Omental fat pad (tissue), 4 donors: Measurements from ENCODE around the gene CDRT4. TPM values are rescaled to one million over a fixed set of nuclear protein-coding genes. Genes with fewer than 3 reads are reported as not detected.
A peak's percentile ranks its signal among the peaks of the same experiment; 100 is the strongest.

Experiments used
- ATAC-seq: fragments of 150-250 bp; one replicate; pipeline ENCODE4 v1.9.1; 2016; ENCODE audit warnings: mild to moderate bottlenecking, moderate library complexity; ENCODE audit not compliant: low FRiP score
- DNase-seq: peaks from one replicate; pipeline ENCODE4 v3.0.0-alpha.2; 2019; ENCODE audit warnings: low spot score
- total RNA-seq, 4 donors: library from RNA; depleted of rRNA; stranded (reverse); fragments of >200 nt; gene quantifications; one replicate each; pipeline ENCODE4 v1.1.0, GENCODE V29; 2016
- TF ChIP-seq, protein P1 (sequence below), 3 donors: fragments of 450-650 bp; IDR thresholded peaks; one replicate each; pipeline ENCODE4 v1.5.1; 2016 to 2017; ENCODE audit warnings: antibody characterized with exemption in 3 of 3, mild to moderate bottlenecking in 3 of 3, moderate library complexity in 2 of 3

CDRT4 gene
- total RNA-seq, 4 donors from 2014 or later: 1.3 to 7.9 (median 2.6) TPM

DNA sequence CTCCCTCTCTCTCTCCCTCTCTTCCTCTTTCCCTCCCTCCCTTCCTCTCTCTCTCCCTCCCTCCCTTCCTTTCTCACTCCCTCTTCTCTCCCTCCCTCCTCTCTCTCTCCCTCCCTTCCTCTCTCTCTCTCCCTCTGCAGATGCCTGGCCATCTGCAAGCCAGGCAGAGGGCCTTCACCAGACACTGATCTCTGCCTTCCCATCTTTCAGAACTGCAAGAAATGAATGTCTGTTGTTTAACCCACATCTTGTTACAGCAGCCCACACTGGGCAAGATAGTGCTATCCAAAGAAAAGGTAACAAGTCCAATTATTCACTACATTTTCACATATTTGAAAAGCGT, 26.2 kb upstream of the CDRT4 start:
- TF ChIP-seq, protein P1, sequence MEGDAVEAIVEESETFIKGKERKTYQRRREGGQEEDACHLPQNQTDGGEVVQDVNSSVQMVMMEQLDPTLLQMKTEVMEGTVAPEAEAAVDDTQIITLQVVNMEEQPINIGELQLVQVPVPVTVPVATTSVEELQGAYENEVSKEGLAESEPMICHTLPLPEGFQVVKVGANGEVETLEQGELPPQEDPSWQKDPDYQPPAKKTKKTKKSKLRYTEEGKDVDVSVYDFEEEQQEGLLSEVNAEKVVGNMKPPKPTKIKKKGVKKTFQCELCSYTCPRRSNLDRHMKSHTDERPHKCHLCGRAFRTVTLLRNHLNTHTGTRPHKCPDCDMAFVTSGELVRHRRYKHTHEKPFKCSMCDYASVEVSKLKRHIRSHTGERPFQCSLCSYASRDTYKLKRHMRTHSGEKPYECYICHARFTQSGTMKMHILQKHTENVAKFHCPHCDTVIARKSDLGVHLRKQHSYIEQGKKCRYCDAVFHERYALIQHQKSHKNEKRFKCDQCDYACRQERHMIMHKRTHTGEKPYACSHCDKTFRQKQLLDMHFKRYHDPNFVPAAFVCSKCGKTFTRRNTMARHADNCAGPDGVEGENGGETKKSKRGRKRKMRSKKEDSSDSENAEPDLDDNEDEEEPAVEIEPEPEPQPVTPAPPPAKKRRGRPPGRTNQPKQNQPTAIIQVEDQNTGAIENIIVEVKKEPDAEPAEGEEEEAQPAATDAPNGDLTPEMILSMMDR (IDR thresholded peaks at IDR 0.05): no peak
- DNase-seq (no peak), ATAC-seq (no peak)

DNA sequence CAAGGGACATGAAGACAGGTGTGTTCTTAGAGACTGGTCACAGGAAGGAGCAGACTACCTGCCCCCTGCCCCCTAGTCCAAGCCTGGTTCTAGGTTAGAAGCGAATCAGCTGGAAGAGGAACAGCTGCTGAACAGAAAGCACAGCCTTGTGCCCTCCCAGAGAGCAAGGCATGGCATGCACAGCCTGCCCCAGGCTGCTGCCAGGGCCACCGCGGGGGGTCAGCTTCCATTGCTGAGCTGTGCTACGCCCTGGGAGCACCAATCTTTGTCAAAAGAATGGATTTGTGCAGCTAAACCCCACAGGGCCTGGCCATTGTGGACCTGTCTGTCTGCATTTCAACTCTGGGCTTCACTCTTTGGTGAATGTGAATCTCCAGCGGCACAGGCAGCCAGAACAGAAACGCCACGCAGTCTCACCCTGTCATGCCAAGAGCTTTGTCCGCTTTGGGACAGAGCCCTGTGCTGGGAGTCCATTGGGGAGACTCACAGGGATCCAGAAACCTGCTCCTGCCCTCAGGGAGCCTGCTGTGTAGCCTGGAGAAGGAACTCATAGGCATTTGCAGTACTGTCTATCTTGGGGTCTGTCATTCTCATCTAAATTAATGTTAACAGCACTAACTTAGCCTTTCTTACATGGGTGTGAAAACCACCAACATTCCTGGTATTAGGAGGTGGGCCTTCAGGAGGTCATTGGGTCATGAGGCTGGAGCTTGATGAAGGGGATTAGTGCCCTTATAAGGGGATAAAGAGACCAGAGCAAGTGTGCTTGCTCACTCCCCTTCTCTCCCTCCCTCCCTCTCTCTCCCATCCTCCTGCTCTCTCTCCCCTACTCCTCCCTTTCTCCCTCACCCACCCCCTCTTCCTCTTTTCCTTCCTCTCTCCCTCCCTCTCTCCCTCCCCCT, 25.6 kb upstream of the CDRT4 start:
- no peak for DNase-seq
- TF ChIP-seq, protein P1 (IDR thresholded peaks at IDR 0.05): no peak
- no peak for ATAC-seq

DNA sequence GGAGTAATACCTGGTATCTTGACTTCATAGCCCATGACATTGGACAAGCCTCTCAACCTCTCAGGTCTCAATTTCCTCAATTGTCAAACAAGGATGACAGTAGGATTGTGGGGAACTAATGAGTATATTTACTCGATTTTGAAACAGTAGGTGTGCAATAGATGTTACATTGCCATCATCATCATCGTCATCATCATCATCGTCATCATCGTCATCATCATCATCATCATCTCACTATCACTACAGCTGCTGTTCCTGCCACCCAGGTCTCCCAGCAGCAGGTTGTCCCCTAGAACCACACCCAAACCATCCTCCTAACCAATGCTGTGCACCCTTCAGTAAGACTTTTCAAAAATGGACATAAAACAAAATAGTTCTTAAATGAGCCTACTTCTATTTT, 24.8 kb upstream of the CDRT4 start:
- ATAC-seq: no peak
- no peak for DNase-seq
- TF ChIP-seq, protein P1 (IDR thresholded peaks at IDR 0.05): no peak

DNA sequence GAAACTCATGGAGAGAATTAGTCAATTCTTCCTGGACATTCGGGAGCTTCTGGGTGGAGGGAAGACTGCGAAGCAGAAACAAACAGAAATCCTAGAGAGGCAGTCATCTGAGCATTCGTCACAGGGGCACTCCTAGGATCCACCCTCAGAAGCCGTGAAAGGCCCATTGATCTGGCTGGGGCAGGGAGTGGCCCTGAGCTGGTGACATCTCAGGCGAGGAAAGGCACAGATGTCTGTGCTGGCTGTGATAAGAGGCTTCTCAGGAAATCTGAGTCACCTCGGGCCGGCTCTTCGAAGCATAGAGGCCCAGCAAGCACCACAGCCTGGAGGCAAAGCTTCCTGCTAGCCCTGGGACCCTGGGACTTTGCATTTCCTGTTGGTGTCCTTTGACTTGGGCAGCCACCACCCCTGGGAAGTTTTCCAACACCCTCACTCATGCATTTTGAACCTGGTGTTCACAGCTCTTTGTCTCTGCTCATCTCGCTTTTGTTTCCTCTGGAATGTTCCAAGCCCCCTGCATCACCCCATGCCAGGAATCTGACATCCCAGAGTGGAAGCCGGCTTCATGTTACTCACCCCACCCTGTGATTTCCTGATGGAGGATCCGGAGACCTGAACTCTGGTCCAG, 23.3 kb upstream of the CDRT4 start:
- TF ChIP-seq, protein P1 (IDR thresholded peaks at IDR 0.05): no peak
- DNase-seq (no peak), ATAC-seq (peak; percentile 83)

DNA sequence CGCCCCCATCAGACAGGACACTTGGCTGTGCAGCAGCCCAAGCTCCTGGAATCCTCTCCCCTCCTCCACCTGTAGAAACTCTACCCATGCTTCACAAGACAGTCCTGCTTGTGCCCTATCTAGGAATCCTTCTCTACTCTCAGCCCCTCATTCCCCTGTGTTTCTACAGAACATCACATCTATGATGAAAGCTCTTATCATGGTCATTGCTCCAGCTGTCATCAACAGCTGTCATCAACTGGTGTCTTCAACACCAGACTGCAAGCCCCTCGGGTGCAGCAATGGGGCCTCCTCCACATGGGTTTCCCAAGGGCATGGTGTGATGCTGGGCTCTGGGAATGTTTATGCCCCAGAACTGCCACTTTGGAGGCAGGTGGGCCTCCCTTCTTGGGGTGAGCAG, 21.1 kb upstream of the CDRT4 start:
- no peak for DNase-seq
- TF ChIP-seq, protein P1 (IDR thresholded peaks at IDR 0.05): no peak

DNA sequence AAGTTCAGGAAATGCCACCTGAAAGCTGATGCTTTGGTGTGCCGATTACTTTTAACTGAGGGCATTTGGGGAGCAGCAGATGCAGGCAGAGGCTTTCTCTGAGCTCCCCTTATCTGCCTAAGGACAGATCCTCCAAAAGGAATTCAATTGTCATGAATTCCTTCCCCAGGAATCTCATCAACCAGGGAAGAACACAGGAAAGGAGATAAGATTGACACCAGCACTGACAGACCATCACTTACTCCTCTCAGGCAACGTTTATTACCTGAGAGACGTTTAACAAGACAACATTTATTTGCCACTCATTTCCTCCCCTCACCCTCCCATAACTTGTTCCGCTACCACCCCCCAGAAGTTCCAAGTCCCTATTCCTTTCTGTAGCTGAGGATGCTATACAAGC, 17.6 kb upstream of the CDRT4 start:
- ATAC-seq (no peak), DNase-seq (no peak)
- TF ChIP-seq, protein P1 (IDR thresholded peaks at IDR 0.05): no peak

More for the DNA sequence above, 21.1 kb upstream of the CDRT4 start:
- ATAC-seq: no peak

DNA sequence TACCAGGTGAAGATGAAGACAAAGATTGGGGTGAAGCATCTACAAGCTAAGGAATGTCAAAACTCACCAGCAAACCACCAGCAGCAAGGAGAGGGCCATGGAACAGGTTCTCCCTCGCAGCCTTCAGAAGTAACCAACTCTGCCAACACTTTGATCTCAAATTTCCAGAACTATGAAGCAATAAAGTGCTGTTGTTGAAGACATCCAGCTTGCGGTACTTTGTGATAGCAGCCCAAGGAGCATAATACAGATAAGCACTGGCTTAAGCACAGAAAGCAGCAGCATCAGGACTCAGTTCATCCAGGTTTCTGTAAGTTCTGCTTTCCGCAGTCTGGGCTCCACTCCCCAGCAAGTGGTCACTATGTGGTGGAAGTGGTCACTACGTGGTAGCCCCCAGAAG, 16.0 kb upstream of the CDRT4 start:
- TF ChIP-seq, protein P1 (IDR thresholded peaks at IDR 0.05): no peak
- ATAC-seq: no peak
- no peak for DNase-seq
